Measurements from ENCODE around the gene KCNG2.

Gene KCNG2

GRCh38 chr18:79927607-79928562 lies 130.1 kb downstream of the KCNG2 start:
- ChIA-PET POLR2A (no interaction called here), CTCF (no interaction called here)
- no peak for DNase-seq (ENCODE audit: low read depth, low spot score)
- no peak overlapping the region for H3K4me3 ChIP-seq (ENCODE audit: low read depth, low read length)
- TF ChIP-seq CTCF (IDR thresholded peaks at IDR 0.05; ENCODE audit: insufficient read depth, low read length, missing control alignments) = no peak

GRCh38 chr18:79928563-79928960 lies 130.8 kb downstream of the KCNG2 start:
- no peak overlapping the region for H3K4me3 ChIP-seq (ENCODE audit: low read depth, low read length)
- ChIA-PET CTCF (no interaction called here), POLR2A (no interaction called here)
- no peak for DNase-seq (ENCODE audit: low read depth, low spot score)
- no peak for TF ChIP-seq CTCF (IDR thresholded peaks at IDR 0.05; ENCODE audit: insufficient read depth, low read length, missing control alignments)

GRCh38 chr18:79930020-79930642 lies 132.4 kb downstream of the KCNG2 start:
- ChIA-PET POLR2A (no interaction called here), CTCF (no interaction called here)
- DNase-seq (ENCODE audit: low read depth, low spot score) = no peak
- H3K4me3 ChIP-seq (ENCODE audit: low read depth, low read length) = no peak overlapping the region
- TF ChIP-seq CTCF (IDR thresholded peaks at IDR 0.05; ENCODE audit: insufficient read depth, low read length, missing control alignments) = no peak

GRCh38 chr18:79931475-79931874 lies 133.7 kb downstream of the KCNG2 start:
- CTCF ChIA-PET = no interaction called here
- H3K4me3 ChIP-seq (ENCODE audit: low read depth, low read length) = no peak overlapping the region
- POLR2A ChIA-PET = no interaction called here
- DNase-seq (ENCODE audit: low read depth, low spot score) = no peak
- no peak for TF ChIP-seq CTCF (IDR thresholded peaks at IDR 0.05; ENCODE audit: insufficient read depth, low read length, missing control alignments)

GRCh38 chr18:79932907-79933306 lies 135.2 kb downstream of the KCNG2 start:
- TF ChIP-seq CTCF (IDR thresholded peaks at IDR 0.05; ENCODE audit: insufficient read depth, low read length, missing control alignments) = no peak
- CTCF ChIA-PET = no interaction called here
- POLR2A ChIA-PET = no interaction called here
- DNase-seq (ENCODE audit: low read depth, low spot score) = no peak
- H3K4me3 ChIP-seq (ENCODE audit: low read depth, low read length) = no peak overlapping the region

- no peak overlapping the region for H3K4me3 ChIP-seq (ENCODE audit: low read depth, low read length)
- DNase-seq (ENCODE audit: low read depth, low spot score) = peak; percentile 46
- ChIA-PET CTCF (interaction anchor here (0.7 to 2.0 kb wide), 10 partner anchors 9 to 323 kb away, joined by 3 to 8 read pairs (median 3); partner anchors contain the start of gene PARD6G), POLR2A (no interaction called here)
- peak; percentile 65 for TF ChIP-seq CTCF (IDR thresholded peaks at IDR 0.05; ENCODE audit: insufficient read depth, low read length, missing control alignments)
Measured at GRCh38 chr18:79933765-79934164, 136.0 kb downstream of the KCNG2 start.
